Hematopoietic multipotent progenitor cell (in vitro differentiated cells): ENCODE measurements around the gene KDM8. TPM values are rescaled to one million over a fixed set of nuclear protein-coding genes. Genes with fewer than 3 reads are reported as not detected.
A peak's percentile ranks its signal among the peaks of the same experiment; 100 is the strongest.

Source experiments
- DNase-seq, 3 donors: peaks; one replicate each; pipeline ENCODE4 v3.0.0-alpha.2; 2011 to 2015; ENCODE audit warnings: low read depth in 2 of 3, low spot score in 2 of 3
- total RNA-seq: library from RNA; depleted of rRNA; stranded (reverse); fragments of >200 nt; gene quantifications from one replicate; pipeline ENCODE4 v1.2.3, GENCODE V29; 2012

Gene KDM8
- total RNA-seq, 1 donor = 8.1 TPM

DNA sequence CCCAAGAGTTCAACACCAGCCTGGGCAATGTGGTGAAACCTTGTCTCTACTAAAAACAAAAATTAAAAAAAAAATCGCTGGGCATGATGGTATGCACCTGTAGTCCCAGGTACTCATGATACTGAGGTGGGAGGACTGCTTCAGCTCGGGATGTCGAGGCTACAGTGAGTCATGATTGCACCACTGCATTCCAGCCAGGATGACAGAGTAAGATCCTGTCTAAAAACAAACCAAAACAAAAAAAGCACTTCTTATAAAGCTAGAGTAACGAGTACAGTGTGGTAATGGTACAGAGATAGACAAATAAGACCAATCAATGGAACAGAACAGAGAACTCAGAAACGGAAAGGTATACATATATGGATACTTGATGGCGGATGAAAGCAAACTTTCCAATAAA is 60.8 kb downstream of the KDM8 start:
- DNase-seq = no peak

DNA sequence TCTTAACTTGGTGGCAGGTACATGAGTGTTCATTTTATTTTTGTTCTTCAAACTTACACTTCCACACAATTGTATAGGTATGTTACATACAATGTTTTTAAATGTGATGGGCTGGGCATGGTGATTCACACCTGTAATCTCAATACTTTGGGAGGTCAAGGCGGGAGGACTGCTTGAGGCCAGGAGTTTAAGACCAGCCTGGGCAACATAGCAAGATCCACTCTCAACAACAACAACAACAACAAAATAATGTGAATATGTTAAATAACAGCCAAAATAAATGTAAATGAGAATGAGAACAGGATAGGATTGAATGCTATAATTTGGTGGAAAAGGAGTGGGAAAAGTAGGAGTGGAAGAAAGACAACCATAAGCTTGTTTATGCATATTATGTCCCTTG is 62.7 kb downstream of the KDM8 start:
- DNase-seq = no peak

DNA sequence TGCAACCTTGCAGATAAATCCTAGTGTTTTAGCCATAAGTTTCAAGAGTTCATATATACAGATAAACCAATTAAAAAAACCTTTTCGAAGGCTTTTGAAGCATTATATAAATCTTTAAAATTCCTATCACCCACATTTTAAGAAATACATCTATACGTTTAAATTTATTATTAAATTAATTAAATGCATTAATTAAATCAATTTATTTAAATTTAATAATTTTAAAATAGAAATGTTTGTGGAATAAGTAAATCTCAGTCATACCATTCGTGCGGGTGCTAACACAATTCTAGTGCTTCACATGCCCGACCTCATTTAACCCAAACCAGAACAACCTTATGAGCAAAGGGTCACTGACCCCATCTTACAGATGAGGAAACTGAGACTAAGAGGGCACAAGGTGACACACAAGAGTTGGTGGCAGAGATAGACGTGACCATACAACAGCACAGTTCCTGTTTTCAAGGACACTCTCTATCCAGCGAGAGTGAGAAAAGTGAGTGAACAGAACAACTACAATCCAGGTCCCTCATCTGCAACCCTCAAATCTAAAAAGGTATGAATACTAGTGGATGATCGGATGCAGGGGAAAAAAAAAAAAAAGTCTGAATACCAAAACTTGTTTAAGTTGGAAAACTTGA is 63.8 kb downstream of the KDM8 start:
- DNase-seq = peak in 1 of 3 donors; percentile 22

DNA sequence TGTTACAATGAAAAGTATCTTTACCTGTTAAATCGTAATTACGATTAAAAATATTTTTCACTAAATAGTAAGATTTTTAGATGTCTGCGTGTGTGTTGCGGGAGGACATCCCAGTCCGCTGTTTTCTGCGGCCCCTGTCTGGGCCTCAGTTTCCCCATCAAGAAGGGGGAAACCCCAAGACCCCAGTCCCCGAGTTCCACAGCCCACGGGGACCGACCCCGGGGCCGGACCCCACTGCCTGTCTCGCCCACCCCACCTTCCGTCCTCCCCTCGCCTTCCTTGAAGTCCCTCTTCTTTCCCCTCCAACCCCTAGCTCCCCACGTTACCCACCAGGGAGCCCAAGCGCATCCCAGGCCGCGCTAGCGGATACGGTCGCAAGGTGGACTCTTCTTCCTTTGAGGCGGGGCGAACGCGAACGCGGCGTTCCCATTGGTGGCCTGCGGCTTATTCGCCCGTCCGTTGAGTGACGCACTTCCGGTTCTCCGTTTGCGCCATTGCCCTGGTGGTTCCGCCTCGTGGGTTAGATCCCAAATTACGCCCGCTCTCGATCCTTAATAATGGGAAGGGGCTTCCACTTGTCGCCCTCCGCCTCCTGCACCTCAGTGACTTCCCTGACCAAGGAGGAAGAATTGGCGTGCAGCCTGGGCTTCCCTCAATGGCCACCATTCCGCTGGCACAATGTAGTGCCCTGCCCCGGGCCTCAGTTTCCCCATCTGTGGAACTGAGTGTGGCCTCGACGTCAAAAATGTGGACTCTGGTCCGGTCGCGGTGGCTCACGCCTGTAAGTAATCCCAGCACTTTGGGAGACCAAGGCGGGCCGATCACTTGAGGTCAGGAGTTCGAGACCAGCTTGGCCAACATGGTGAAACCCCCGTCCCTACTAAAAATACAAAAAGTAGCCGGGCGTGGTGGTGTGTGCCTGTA is 65.3 kb downstream of the KDM8 start, which contains the start of gene NSMCE1:
Gene NSMCE1 (minus strand): TSS at position 397 of the 924 bp plus-strand sequence. CDS start 11,202 bp downstream, outside the sequence.
- peak; percentile 85 to 98 (median 97) for DNase-seq

DNA sequence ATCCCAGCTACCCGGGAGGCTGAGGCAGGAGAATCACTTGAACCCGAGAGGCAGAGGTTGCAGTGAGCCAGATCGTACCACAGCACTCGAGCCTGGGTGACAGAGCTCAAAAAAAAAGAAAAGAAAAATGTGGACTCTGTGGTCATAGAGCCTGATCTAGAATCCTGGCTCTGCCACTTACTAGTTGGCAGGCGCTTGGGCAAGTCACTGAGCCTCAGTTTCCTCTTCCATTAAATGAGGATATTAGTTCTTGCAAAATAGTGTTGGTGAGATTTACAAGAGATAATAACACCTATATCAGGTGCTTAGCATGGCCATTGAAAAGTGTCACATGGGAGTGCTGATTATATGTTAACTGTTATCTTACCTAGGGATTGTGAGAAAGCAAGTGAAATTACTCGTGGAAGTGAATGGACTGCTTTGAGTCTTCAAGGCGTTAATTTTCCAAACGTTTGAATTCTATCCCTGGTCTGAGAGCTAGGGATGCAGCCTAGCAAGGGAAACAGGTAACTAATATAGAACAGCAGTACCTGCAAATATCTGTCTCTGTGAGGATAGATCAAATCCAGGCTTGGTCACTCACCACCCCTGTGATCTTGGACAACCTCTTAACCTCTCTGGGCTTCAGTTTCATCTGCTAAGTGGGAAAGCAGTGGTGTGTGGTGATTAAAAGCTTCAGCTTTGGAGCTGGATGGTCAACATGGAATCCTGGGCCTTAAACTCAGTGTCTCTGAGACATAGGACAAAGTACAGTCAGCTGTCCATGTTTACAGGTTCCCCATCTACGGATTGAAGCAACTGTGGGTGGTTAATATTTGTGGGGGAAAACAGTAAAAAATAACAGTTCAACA is 66.2 kb downstream of the KDM8 start:
- DNase-seq = no peak

DNA sequence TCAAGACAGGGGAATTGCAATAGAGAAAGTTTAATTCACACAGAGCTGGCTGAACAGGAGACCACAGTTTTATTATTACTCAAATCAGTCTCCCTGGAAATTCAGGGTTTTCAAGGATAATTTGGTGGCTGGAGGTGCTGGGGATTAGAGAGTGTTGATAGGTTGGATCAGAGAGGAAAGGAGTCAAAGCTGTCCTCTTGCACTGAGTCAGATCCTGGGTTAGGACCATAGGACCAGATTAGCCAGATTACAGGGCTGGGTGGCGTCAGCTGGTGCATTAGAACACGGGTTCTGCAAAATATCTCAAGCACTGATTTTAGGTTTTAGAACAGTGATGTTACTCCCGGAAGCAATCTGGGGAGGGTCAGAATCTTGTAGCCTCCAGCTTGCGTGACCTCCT is 67.0 kb downstream of the KDM8 start:
- no peak for DNase-seq

Other genes with a start within 250 kb of the KDM8 start
- under 0.01 TPM for gene C16orf82, start 136.6 kb upstream of the KDM8 start, total RNA-seq
- gene NSMCE1, start 65.2 kb downstream of the KDM8 start, total RNA-seq = 78.4 TPM
- gene IL4R, start 110.4 kb downstream of the KDM8 start, total RNA-seq = 20.5 TPM
- gene IL21R, start 198.6 kb downstream of the KDM8 start, total RNA-seq = 0.54 TPM